ENCODE measurements around the gene EPHA10.
"Not testable (repeated sequence)": the region's sequence is repeated elsewhere in the genome, so short reads cannot be mapped to it uniquely, and the experiment has no call there.

EPHA10 gene

DNA sequence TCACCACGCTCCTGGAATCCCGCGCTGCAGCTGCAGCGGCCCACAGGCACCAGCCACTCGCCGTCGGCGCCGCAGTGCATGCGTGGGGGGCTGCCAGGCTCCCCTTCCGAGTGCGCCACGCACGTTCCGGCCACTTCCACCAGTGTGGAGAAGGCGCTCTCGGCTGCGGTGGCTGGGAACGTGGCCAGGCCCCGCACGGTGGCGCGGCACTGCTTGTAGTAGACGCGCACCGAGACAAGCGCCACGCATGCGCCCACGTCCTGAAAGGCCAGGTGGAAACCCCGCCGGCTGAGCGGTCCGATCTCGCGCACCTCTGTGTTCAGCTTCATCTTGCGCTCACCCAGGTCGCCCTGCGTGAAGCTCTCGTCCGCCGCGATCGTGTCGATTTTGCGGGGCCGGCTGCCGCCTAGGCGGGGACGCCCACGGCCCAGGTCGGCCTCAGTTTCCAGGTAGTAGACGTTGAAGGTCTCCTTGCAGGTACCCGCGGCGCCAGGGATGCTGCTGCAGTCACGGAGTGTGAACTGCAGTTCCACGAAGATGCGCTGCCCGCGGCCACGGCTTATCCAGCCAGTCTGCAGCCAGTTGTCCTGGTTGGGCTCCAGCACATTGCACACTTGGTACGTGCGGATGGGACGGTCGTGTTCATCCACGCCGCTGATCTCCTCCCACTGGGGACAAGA lies 3.4 kb downstream of the EPHA10 start:
- Mint-ChIP-seq H3K27ac (no peak overlapping the region), H3K36me3 (peaks cover 2% of the 10 kb centered on the region), H3K9me3 (peaks cover 2% of the 10 kb centered on the region), H3K4me1 (peaks cover 7% of the 10 kb centered on the region), H3K4me3 (no peak overlapping the region), H3K27me3 (peaks cover 21% of the 10 kb centered on the region)
- ATAC-seq (ENCODE audit: low read depth): no peak
- no peak for DNase-seq (ENCODE audit: low spot score in 2 of 2)

DNA sequence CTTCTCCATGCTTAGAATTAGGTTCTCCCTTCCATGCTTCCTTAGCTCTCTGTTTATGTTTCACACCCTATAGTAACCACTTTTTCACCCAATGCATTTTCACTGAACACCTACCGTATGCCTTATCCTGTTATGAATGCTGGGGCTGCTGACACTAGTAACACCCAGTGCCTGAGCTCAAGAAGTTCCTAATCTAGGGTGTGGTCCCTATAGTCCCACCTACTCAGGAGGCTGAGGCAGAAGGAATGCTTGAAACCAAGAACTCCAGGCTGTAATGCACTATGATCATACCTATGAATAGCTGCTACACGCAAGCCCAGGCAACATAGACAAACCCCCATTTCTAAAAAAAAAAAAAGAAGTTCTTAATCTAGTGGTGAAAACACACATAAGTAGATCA lies 5.5 kb downstream of the EPHA10 start:
- H3K36me3 Mint-ChIP-seq: no peaks in the 10 kb centered on the region
- DNase-seq (ENCODE audit: low spot score in 2 of 2) (no peak), ATAC-seq (ENCODE audit: low read depth) (no peak)
- no peak overlapping the region for H3K27ac Mint-ChIP-seq
- no peak overlapping the region for H3K4me3 Mint-ChIP-seq
- H3K9me3 Mint-ChIP-seq: no peaks in the 10 kb centered on the region
- no peaks in the 10 kb centered on the region for H3K4me1 Mint-ChIP-seq
- H3K27me3 Mint-ChIP-seq: peaks cover 7% of the 10 kb centered on the region

DNA sequence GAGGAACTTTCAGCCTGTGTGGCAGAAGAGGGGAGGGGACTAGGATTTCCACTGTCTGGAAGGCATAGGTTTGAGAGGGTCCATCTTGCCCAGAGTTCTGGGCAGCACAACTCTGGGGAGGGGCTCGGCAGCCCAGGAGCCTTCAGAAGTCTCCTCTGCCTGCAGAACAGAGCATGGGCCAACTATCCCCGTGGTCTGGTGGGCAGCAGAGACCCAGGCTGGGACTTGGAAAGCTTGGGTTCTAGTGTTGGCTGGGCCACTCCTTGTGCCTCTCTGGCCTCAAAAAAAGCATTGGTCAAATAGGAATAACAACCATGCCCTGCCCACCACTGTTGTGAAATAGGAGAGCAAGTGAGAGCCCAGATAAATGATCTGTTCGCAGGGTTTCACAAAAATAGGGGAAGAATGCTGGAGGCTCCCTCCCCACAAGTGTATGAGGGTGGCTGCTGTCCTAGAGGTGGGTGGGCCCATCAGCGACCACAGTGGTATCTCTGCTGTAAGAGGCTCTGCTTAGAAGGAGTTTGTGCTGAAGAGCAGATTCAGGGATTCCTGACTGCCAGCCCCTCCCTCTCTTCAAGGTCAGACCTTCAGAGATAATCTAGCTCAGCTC lies 8.9 kb downstream of the EPHA10 start:
- H3K27ac Mint-ChIP-seq: no peak overlapping the region
- DNase-seq (ENCODE audit: low spot score in 2 of 2): no peak

DNA sequence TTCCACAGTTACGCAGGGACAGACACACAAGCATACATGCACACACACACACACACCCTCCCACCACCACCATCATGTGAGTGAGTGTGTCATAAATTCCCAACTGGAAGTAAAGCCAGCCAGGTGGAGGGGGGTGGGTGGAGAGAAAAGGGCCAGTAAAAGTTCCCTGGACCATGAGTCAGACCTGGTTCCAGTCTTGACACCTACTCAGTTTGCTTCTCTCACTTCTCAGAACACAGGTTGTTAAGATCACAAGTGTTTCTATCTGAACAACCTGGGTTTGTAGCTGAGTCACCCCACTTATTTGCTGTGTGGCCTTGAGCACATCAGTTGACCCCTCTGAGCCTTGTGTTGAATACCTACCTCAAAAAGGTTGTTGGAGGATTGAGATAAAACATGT lies 9.6 kb downstream of the EPHA10 start:
- ATAC-seq (ENCODE audit: low read depth) (no peak), DNase-seq (ENCODE audit: low spot score in 2 of 2) (no peak)
- Mint-ChIP-seq H3K4me3 (no peak overlapping the region), H3K9me3 (no peaks in the 10 kb centered on the region), H3K27me3 (peaks cover 4% of the 10 kb centered on the region), H3K4me1 (peaks cover 7% of the 10 kb centered on the region), H3K36me3 (no peaks in the 10 kb centered on the region), H3K27ac (no peak overlapping the region)

More for the DNA sequence above, 8.9 kb downstream of the EPHA10 start:
- no peaks in the 10 kb centered on the region for H3K9me3 Mint-ChIP-seq
- peaks cover 4% of the 10 kb centered on the region for H3K27me3 Mint-ChIP-seq
- no peak for ATAC-seq (ENCODE audit: low read depth)
- H3K4me3 Mint-ChIP-seq: no peak overlapping the region
- H3K4me1 Mint-ChIP-seq: peaks cover 7% of the 10 kb centered on the region
- H3K36me3 Mint-ChIP-seq: no peaks in the 10 kb centered on the region

DNA sequence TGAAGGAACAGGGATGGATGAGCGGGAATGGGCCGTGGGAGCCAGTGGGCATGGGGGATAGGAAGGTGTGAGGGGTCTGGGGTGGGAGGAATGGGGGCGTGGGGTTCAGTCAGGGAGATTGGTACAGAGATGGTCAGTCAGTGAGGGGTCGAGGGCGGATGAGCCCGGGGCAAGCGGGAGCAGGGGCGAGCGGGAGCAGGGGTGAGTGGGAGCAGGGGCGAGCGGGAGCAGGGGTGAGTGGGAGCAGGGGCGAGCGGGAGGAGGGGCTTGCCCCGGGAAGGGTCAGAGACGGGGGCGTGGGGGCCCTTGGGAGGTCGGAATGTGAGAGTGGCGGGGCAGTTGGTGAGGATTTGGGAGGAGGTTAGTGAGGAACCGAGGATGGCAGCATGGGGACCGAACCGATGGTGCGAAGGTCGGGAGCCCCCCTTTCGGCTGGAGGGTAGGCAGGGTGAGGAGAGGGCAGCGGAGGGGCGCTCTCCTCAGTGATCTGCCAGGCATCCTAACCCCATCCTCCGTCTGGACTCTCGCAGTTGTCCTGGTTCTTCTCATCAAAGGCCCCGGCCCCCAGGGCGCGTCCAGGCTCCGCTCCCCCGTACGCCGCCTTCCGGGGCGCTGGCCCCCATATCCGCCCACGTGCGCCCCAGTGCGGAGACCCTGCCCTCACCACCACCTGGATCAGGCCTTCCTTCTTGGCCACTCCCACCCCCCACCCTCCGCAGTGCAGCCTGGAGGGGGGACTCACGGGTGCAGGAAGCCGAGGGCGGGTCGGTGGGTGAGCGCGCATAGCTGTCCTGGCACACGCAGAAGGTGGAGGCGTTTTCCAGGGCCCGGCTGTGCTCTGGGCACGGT lies 11.2 kb downstream of the EPHA10 start:
- DNase-seq (ENCODE audit: low spot score in 2 of 2) (no peak), ATAC-seq (ENCODE audit: low read depth) (no peak)
- Mint-ChIP-seq H3K9me3 (no peaks in the 10 kb centered on the region), H3K4me3 (peak overlapping the region; percentile 76), H3K27me3 (peaks cover 7% of the 10 kb centered on the region), H3K27ac (no peak overlapping the region), H3K4me1 (peaks cover 7% of the 10 kb centered on the region), H3K36me3 (no peaks in the 10 kb centered on the region)

DNA sequence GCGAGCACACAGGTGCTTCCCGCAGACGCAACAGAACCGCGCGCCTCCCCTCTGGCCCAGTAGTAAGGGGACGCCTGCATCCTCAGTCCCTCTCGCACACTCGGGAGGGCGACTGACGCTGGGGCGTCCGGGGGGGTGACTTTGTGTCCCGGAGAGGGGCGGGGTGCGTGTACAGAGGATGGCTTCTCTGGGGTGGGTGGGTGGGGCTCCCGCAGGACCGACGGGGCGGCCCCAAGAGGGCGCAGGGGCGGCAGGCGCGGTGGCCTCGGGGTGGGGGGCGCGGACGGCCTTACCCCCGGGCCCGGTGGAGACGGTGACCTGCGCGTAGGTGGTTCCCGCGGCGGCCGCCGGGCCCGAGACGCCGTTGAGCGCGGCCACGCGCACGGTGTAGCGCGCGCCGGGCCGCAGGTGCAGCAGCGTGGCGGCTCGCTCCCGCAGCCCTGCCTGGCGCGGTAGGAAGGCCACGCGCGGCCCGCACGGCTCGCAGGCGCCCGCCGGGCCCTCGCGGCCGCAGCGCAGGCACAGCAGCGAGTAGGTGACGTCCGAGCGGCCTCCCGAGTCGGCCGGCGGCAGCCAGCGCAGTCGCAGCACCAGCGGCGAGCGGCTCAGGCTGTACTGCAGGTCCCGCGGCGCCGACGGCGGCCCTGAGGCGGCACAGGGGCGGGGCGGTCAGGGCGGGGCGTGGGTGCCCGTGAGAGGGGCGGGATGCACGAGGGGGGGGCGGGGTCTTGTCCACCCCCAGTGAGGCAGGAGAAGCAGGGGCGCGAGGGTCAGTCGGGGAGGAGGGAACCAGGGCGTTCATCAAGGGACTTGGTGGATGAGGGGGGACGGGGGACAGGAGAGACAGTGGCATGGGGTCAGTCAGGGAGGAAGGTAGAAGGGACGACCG lies 12.1 kb downstream of the EPHA10 start:
- Mint-ChIP-seq H3K4me3 (peak overlapping the region; percentile 83), H3K27me3 (peaks cover 7% of the 10 kb centered on the region), H3K9me3 (no peaks in the 10 kb centered on the region), H3K4me1 (peaks cover 7% of the 10 kb centered on the region), H3K36me3 (no peaks in the 10 kb centered on the region), H3K27ac (no peak overlapping the region)
- peak; percentile 79 for ATAC-seq (ENCODE audit: low read depth)
- DNase-seq (ENCODE audit: low spot score in 2 of 2): peak; percentile 24 to 48

DNA sequence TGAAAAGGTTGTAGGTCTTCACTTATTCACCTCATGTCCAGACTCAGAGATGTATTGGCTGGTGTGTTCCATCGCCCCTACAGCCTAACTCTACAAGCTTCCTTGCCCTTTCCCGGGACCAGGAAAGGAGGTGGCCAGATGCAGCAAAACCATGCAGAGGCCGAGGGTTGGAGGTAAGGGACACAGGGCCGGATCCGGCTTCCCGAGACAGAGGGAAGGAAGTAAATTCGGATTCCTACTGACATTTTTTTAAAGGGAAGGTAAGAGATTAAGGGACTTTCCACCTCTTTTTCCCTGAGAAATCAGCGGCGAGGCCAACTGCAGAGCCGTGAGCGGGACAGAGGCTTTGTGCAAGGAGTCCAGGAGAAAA lies 12.7 kb downstream of the EPHA10 start:
- Mint-ChIP-seq H3K9me3 (no peaks in the 10 kb centered on the region), H3K4me3 (peak overlapping the region; percentile 83), H3K27me3 (peaks cover 9% of the 10 kb centered on the region), H3K4me1 (peaks cover 7% of the 10 kb centered on the region), H3K27ac (no peak overlapping the region), H3K36me3 (no peaks in the 10 kb centered on the region)
- DNase-seq (ENCODE audit: low spot score in 2 of 2): no peak
- ATAC-seq (ENCODE audit: low read depth): no peak

DNA sequence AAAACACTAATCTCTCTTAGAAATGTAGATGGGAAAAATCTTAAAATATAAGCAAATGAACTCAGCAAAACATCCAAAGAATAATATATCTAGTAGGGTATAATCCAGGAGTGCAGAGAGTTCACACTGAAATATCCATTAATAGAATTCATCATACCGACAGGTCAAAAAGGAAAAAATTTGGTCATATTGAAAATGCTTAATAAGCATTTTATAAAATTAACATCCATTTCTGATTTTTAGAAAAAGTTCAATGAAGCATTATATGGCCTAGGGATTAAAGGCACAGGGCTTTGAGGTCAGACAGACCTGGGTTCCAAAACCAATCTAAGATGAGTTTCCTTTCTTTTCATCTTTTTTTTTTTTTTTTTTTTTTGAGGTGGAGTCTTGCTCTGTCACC lies 16.4 kb downstream of the EPHA10 start:
- peaks cover 15% of the 10 kb centered on the region for H3K27me3 Mint-ChIP-seq
- peaks cover 4% of the 10 kb centered on the region for H3K9me3 Mint-ChIP-seq
- no peak overlapping the region for H3K4me3 Mint-ChIP-seq
- no peak overlapping the region for H3K27ac Mint-ChIP-seq
- no peak for DNase-seq (ENCODE audit: low spot score in 2 of 2)
- ATAC-seq (ENCODE audit: low read depth): no peak
- peaks cover 7% of the 10 kb centered on the region for H3K4me1 Mint-ChIP-seq
- H3K36me3 Mint-ChIP-seq: peaks cover 2% of the 10 kb centered on the region

DNA sequence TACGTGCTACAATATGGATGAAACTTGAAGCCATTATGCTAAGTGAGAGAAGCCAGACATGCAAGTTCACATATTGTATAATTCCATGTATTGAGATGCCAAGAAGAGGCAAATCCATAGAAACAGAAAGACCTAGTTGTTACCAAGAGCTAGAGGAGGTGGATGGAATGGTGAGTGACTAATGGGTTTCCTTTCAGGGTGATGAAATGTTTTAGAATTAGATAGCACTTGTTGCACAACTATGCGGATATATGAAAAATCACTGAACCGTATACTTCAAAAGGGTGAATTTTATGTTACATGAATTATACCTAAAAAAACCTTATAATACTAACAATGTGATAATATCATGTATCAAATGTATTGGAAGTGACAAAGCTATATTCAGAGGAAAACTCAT lies 18.1 kb downstream of the EPHA10 start:
- H3K4me3 Mint-ChIP-seq: no peak overlapping the region
- H3K9me3 Mint-ChIP-seq: peaks cover 4% of the 10 kb centered on the region
- DNase-seq (ENCODE audit: low spot score in 2 of 2) (no peak), ATAC-seq (ENCODE audit: low read depth) (no peak)
- peaks cover 3% of the 10 kb centered on the region for H3K36me3 Mint-ChIP-seq
- no peaks in the 10 kb centered on the region for H3K4me1 Mint-ChIP-seq
- H3K27ac Mint-ChIP-seq: no peak overlapping the region
- H3K27me3 Mint-ChIP-seq: peaks cover 12% of the 10 kb centered on the region

DNA sequence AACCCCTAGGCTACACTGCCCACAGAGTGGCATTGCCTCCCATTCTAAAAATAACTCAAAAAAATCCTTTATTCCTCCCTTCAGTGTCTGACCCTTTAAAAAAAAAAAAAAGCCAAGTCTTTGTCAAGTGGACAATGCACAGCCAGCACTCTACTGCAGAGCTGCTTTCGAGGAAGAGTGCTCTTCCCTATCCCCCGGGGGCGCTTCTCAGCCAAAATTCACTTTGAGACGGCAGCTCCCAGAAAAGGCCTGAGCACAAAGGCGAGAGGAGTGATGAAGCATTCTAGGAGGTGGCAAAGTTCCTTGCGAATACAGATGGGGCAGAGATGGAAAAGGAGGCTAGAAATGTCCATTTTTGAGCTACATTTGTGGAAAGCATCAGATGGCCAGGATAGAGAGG lies 23.3 kb downstream of the EPHA10 start:
- Mint-ChIP-seq H3K4me1 (no peaks in the 10 kb centered on the region), H3K36me3 (peaks cover 3% of the 10 kb centered on the region), H3K9me3 (peaks cover 5% of the 10 kb centered on the region), H3K4me3 (no peak overlapping the region), H3K27me3 (peaks cover 17% of the 10 kb centered on the region), H3K27ac (no peak overlapping the region)
- ATAC-seq (ENCODE audit: low read depth) (no peak), DNase-seq (ENCODE audit: low spot score in 2 of 2) (no peak)

DNA sequence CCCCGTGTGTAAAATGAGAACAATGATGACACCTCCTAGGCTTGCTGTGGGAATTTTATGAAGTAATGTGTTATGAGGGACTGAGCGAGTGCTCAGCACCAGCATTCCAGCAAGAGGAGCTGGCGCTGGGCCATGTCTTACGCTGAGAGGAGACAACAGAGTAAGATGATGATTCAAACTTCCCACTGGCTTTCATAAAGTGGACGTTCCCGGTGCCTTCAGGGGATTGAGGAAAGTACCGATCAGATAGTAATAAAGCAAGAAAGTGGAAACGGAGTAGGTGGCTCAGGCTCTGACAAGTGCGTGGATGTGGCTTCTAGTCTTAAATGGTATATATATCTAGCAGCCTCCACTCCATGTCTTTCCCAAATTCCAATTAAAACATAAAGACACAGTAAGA lies 23.8 kb downstream of the EPHA10 start:
- ATAC-seq (ENCODE audit: low read depth) (no peak), DNase-seq (ENCODE audit: low spot score in 2 of 2) (no peak)
- peaks cover 4% of the 10 kb centered on the region for H3K9me3 Mint-ChIP-seq
- no peaks in the 10 kb centered on the region for H3K4me1 Mint-ChIP-seq
- H3K27me3 Mint-ChIP-seq: peaks cover 15% of the 10 kb centered on the region
- no peak overlapping the region for H3K4me3 Mint-ChIP-seq
- H3K27ac Mint-ChIP-seq: no peak overlapping the region
- H3K36me3 Mint-ChIP-seq: peaks cover 1% of the 10 kb centered on the region

DNA sequence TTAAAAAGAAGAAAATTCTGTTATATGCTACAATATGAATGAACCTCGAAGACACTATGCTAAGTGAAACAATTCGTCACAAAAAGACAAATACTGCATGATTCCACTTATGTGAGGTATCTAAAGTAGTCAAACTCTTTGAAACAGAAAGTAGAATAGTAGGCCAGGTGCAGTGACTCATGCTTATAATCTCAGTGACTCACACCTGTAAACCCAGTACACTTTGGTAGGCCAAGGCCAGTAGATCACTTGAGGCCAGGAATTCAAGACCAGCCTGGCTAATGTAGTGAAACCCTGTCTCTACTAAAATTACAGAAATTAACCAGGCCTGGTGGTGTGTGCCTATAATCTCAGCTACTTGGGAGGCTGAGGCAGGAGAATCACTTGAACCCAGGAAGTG lies 25.7 kb downstream of the EPHA10 start:
- no peak for ATAC-seq (ENCODE audit: low read depth)
- no peak for DNase-seq (ENCODE audit: low spot score in 2 of 2)
- H3K4me1 Mint-ChIP-seq: no peaks in the 10 kb centered on the region
- H3K4me3 Mint-ChIP-seq: no peak overlapping the region
- no peak overlapping the region for H3K27ac Mint-ChIP-seq
- H3K27me3 Mint-ChIP-seq: peaks cover 14% of the 10 kb centered on the region
- peaks cover 2% of the 10 kb centered on the region for H3K9me3 Mint-ChIP-seq
- peaks cover 1% of the 10 kb centered on the region for H3K36me3 Mint-ChIP-seq

DNA sequence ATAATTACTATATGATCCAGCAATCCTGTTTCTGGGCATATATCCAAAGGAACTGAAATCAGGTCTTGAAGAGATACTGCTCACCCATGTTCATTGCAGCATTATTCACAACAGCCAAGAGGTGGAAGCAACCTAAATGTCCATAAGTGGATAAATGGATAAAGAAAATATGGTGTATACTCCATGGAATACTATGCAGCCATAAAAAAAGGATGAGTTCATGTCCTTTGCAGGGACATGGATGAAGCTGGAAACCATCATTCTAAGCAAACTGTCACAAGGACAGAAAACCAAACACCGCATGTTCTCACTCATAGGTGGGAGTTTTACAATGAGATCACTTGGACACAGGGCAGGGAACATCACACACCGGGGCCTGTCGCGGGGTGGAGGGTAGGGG lies 26.3 kb downstream of the EPHA10 start:
- H3K4me3 Mint-ChIP-seq; H3K9me3 Mint-ChIP-seq; ATAC-seq (ENCODE audit: low read depth); DNase-seq (ENCODE audit: low spot score in 2 of 2); H3K4me1 Mint-ChIP-seq; H3K27ac Mint-ChIP-seq; H3K36me3 Mint-ChIP-seq: not testable (repeated sequence)
- peaks cover 17% of the 10 kb centered on the region for H3K27me3 Mint-ChIP-seq

DNA sequence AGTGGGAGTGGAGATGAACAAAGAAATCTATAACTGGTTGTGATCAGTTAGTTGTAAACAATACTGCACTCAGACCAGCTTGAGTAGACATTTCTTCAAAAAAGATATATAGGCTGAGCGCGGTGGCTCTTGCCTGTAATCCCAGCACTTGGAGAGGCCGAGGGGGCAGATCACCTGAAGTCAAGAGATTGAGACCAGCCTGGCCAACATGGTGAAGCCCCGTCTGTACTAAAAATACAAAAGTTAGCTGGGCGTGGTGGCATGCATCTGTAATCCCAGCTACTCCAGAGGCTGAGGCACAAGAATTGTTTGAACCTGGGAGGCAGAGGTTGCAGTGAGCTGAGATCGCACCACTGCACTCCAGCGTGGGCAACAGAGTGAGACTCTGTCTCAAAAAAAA lies 26.9 kb downstream of the EPHA10 start:
- H3K4me3 Mint-ChIP-seq; H3K9me3 Mint-ChIP-seq; H3K27ac Mint-ChIP-seq; H3K4me1 Mint-ChIP-seq; H3K36me3 Mint-ChIP-seq; DNase-seq (ENCODE audit: low spot score in 2 of 2); ATAC-seq (ENCODE audit: low read depth): not testable (repeated sequence)
- peaks cover 19% of the 10 kb centered on the region for H3K27me3 Mint-ChIP-seq

All from memory B cell (primary cell).